Neural progenitor cell (in vitro differentiated cells): ENCODE results near the gene GTF2IRD1.

Experiments used
- CTCF ChIP-seq: fragments of 200-600 bp; sonication (generic); IDR thresholded peaks from 2 replicates; pipeline ENCODE4 v1.5.1; 2017; ENCODE audit warnings: antibody characterized with exemption, mild to moderate bottlenecking
- EZH2 ChIP-seq: fragments of 200-600 bp; sonication (generic); IDR thresholded peaks from 2 replicates; pipeline ENCODE4 v1.6.1; 2017; ENCODE audit warnings: antibody characterized with exemption, mild to moderate bottlenecking, moderate library complexity
- EZH2phosphoT487 ChIP-seq: fragments of 200-600 bp; sonication (generic); IDR thresholded peaks from 2 replicates; pipeline ENCODE4 v1.6.1; 2017; ENCODE audit warnings: antibody characterized with exemption

- TF ChIP-seq CTCF: no peak
- no peak for TF ChIP-seq EZH2
- TF ChIP-seq EZH2phosphoT487: no peak
Observed at GRCh38 chr7:74493295-74493694, 39.6 kb downstream of the GTF2IRD1 start.
